WTC11 (cell line): ENCODE measurements around the gene CSNK1G1. TPM values are rescaled to one million over a fixed set of nuclear protein-coding genes. Genes with fewer than 3 reads are reported as not detected.
A peak's percentile ranks its signal among the peaks of the same experiment; 100 is the strongest.

ENCODE experiments used
- ATAC-seq: fragments of 200-7000 bp; cut with Tn5 transposase; 2 replicates; pipeline ENCODE4 v1.10.0; 2021; ENCODE audit warnings: mild to moderate bottlenecking, moderate library complexity
- CTCF ChIA-PET: fragments of 300-600 bp; sonication (Branson Sonifier 250); formaldehyde crosslinking; loops from one replicate; lab custom pipeline; 2021; ENCODE audit warnings: antibody characterized with exemption; lab: Charles Lee
- POLR2A ChIA-PET: fragments of 350-600 bp; sonication (Branson Sonifier 250); formaldehyde crosslinking; loops from one replicate; lab custom pipeline; 2021; ENCODE audit warnings: antibody characterized with exemption; lab: Charles Lee
- DNase-seq: peaks from one replicate; pipeline ENCODE4 v3.0.0; 2021; ENCODE audit warnings: low spot score
- H3K27ac Mint-ChIP-seq: 2 replicates; pipeline ENCODE4 v1.8.0; 2021; ENCODE audit warnings: mixed read lengths
- H3K27me3 Mint-ChIP-seq: 2 replicates; pipeline ENCODE4 v1.8.0; 2021; ENCODE audit warnings: low read depth, mild to moderate bottlenecking, moderate library complexity, mixed read lengths
- H3K36me3 Mint-ChIP-seq: 2 replicates; pipeline ENCODE4 v1.8.0; 2021; ENCODE audit warnings: mixed read lengths
- H3K4me1 Mint-ChIP-seq: 2 replicates; pipeline ENCODE4 v1.8.0; 2022; ENCODE audit warnings: mixed read lengths
- H3K4me3 Mint-ChIP-seq: 2 replicates; pipeline ENCODE4 v1.8.0; 2021; ENCODE audit warnings: mild to moderate bottlenecking, moderate library complexity, mixed read lengths
- H3K9me3 Mint-ChIP-seq: 2 replicates; pipeline ENCODE4 v1.8.0; 2021; ENCODE audit warnings: mixed read lengths
- CREB1 ChIP-seq: sonication (generic); formaldehyde crosslinking; IDR thresholded peaks from 2 replicates; pipeline ENCODE4 v1.8.0; 2023; ENCODE audit warnings: mild to moderate bottlenecking, missing genetic modification reagents
- CTCF ChIP-seq: fragments of 200-600 bp; IDR thresholded peaks from 2 replicates; pipeline ENCODE4 v1.8.0; 2022; ENCODE audit warnings: antibody characterized with exemption
- ELF4 ChIP-seq: sonication (generic); formaldehyde crosslinking; IDR thresholded peaks from 2 replicates; pipeline ENCODE4 v1.8.1; 2022; ENCODE audit warnings: low read depth, mild to moderate bottlenecking, moderate library complexity, missing genetic modification reagents
- EMX1 ChIP-seq: fragments of 250-450 bp; sonication (Bioruptor Pico); IDR thresholded peaks from 2 replicates; pipeline ENCODE4 v1.8.0; 2021; ENCODE audit warnings: mild to moderate bottlenecking
- ESRRA ChIP-seq: sonication (generic); formaldehyde crosslinking; IDR thresholded peaks from 2 replicates; pipeline ENCODE4 v1.8.1; 2022; ENCODE audit warnings: mild to moderate bottlenecking, missing genetic modification reagents, borderline replicate concordance
- ETV6 ChIP-seq: sonication (generic); formaldehyde crosslinking; IDR thresholded peaks from 2 replicates; pipeline ENCODE4 v1.8.1; 2022; ENCODE audit warnings: mild to moderate bottlenecking, missing genetic modification reagents
- GABPB1 ChIP-seq: sonication (generic); formaldehyde crosslinking; IDR thresholded peaks from 2 replicates; pipeline ENCODE4 v1.8.1; 2023; ENCODE audit warnings: mild to moderate bottlenecking, missing genetic modification reagents
- JUN ChIP-seq: sonication (generic); formaldehyde crosslinking; IDR thresholded peaks from 2 replicates; pipeline ENCODE4 v1.8.0; 2023; ENCODE audit warnings: mild to moderate bottlenecking, missing genetic modification reagents
- MXD4 ChIP-seq: fragments of 250-450 bp; sonication (Bioruptor Pico); IDR thresholded peaks from 2 replicates; pipeline ENCODE4 v1.8.0; 2021; ENCODE audit warnings: mild to moderate bottlenecking, moderate library complexity, borderline replicate concordance
- NFE2L1 ChIP-seq: sonication (generic); formaldehyde crosslinking; IDR thresholded peaks from 2 replicates; pipeline ENCODE4 v1.8.1; 2023; ENCODE audit warnings: missing genetic modification reagents
- NR2C2 ChIP-seq: sonication (generic); formaldehyde crosslinking; IDR thresholded peaks from 2 replicates; pipeline ENCODE4 v1.8.0; 2022; ENCODE audit warnings: mild to moderate bottlenecking, missing genetic modification reagents
- SMAD3 ChIP-seq: sonication (generic); formaldehyde crosslinking; IDR thresholded peaks from 2 replicates; pipeline ENCODE4 v1.8.0; 2022; ENCODE audit warnings: missing genetic modification reagents, mild to moderate bottlenecking, borderline replicate concordance
- SOX15 ChIP-seq: fragments of 250-450 bp; sonication (Bioruptor Pico); IDR thresholded peaks from 2 replicates; pipeline ENCODE4 v1.9.0; 2021; ENCODE audit warnings: mild to moderate bottlenecking
- STAT6 ChIP-seq: sonication (generic); formaldehyde crosslinking; conservative IDR thresholded peaks from 2 replicates; pipeline ENCODE4 v1.8.1; 2023; ENCODE audit warnings: mild to moderate bottlenecking, low read depth, missing genetic modification reagents, moderate library complexity
- ZNF317 ChIP-seq: sonication (generic); formaldehyde crosslinking; IDR thresholded peaks from 2 replicates; pipeline ENCODE4 v1.8.1; 2023; ENCODE audit warnings: low read depth, mild to moderate bottlenecking, moderate library complexity, missing genetic modification reagents, borderline replicate concordance
- ZSCAN18 ChIP-seq: fragments of 250-450 bp; sonication (Bioruptor Pico); IDR thresholded peaks from 2 replicates; pipeline ENCODE4 v2.1.2; 2022; ENCODE audit warnings: mild to moderate bottlenecking, moderate library complexity
- total RNA-seq: library from RNA; stranded (reverse); gene quantifications from 3 replicates; pipeline ENCODE4 v1.2.3, GENCODE V29; 2021
- TF ChIP-seq, protein P1 (sequence below): sonication (generic); formaldehyde crosslinking; IDR thresholded peaks from 2 replicates; pipeline ENCODE4 v1.8.1; 2023; ENCODE audit warnings: mild to moderate bottlenecking, moderate library complexity, missing genetic modification reagents
- TF ChIP-seq, protein P2 (sequence below): fragments of 250-450 bp; sonication (Bioruptor Pico); IDR thresholded peaks from 2 replicates; pipeline ENCODE4 v1.8.0; 2021; ENCODE audit warnings: mild to moderate bottlenecking
- TF ChIP-seq, protein P3 (sequence below): sonication (generic); formaldehyde crosslinking; IDR thresholded peaks from 2 replicates; pipeline ENCODE4 v1.8.0; 2023; ENCODE audit warnings: missing genetic modification reagents
- TF ChIP-seq, protein P4 (sequence below): sonication (generic); formaldehyde crosslinking; IDR thresholded peaks from 2 replicates; pipeline ENCODE4 v1.8.1; 2023; ENCODE audit warnings: mild to moderate bottlenecking, missing genetic modification reagents

The CSNK1G1 gene
- total RNA-seq, 1 experiment from 2014 or later = 19.3 TPM

DNA sequence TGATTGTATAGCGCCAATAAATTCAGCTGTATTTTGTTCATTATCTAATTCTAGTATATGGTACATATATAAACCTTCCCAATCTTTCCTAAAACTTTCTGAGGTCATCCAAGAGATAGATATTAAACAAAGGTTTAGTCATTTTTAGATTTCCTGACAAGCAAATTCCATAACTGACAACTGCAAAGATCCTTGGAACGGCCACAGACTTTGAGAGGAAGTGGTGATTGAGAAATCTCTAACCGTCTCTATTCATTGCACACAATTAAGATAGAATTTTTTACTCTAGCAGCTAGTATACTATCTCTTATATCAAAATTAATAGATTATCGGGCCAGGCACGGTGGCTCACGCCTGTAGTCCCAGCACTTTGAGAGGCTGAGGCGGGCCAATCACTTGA lies 4.7 kb downstream of the CSNK1G1 start:
- Mint-ChIP-seq H3K36me3 (peaks cover 6% of the 10 kb centered on the region; the same call in 1 of the 2 replicates), H3K27me3 (no peaks in the 10 kb centered on the region), H3K4me1 (peaks cover 8% of the 10 kb centered on the region), H3K9me3 (no peaks in the 10 kb centered on the region), H3K27ac (peak overlapping the region; percentile 29; the same call in 1 of the 2 replicates), H3K4me3 (no peak overlapping the region)
- ChIA-PET POLR2A (interaction anchor here (0.6 kb wide), 1 partner anchor 129 kb away, joined by 4 read pairs; no protein-coding TSS in a partner anchor), CTCF (no interaction called here)
- no peak for TF ChIP-seq ESRRA
- no peak for TF ChIP-seq NR2C2 (CRISPR knock-in tag)
- no peak for TF ChIP-seq STAT6 (CRISPR knock-in tag)
- TF ChIP-seq ZSCAN18 = no peak
- TF ChIP-seq, protein P1, sequence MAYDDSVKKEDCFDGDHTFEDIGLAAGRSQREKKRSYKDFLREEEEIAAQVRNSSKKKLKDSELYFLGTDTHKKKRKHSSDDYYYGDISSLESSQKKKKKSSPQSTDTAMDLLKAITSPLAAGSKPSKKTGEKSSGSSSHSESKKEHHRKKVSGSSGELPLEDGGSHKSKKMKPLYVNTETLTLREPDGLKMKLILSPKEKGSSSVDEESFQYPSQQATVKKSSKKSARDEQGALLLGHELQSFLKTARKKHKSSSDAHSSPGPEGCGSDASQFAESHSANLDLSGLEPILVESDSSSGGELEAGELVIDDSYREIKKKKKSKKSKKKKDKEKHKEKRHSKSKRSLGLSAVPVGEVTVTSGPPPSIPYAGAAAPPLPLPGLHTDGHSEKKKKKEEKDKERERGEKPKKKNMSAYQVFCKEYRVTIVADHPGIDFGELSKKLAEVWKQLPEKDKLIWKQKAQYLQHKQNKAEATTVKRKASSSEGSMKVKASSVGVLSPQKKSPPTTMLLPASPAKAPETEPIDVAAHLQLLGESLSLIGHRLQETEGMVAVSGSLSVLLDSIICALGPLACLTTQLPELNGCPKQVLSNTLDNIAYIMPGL (CRISPR knock-in tag) = no peak
- TF ChIP-seq EMX1 = no peak
- TF ChIP-seq, protein P2, sequence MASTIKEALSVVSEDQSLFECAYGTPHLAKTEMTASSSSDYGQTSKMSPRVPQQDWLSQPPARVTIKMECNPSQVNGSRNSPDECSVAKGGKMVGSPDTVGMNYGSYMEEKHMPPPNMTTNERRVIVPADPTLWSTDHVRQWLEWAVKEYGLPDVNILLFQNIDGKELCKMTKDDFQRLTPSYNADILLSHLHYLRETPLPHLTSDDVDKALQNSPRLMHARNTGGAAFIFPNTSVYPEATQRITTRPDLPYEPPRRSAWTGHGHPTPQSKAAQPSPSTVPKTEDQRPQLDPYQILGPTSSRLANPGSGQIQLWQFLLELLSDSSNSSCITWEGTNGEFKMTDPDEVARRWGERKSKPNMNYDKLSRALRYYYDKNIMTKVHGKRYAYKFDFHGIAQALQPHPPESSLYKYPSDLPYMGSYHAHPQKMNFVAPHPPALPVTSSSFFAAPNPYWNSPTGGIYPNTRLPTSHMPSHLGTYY (CRISPR knock-in tag) = no peak
- TF ChIP-seq MXD4 (CRISPR knock-in tag) = no peak
- TF ChIP-seq CTCF = no peak
- TF ChIP-seq ELF4 (CRISPR knock-in tag) = no peak
- no peak for TF ChIP-seq ETV6 (CRISPR knock-in tag)
- TF ChIP-seq SOX15 (CRISPR knock-in tag) = no peak
- TF ChIP-seq JUN = no peak
- TF ChIP-seq SMAD3 (CRISPR knock-in tag) = no peak
- no peak for TF ChIP-seq CREB1
- TF ChIP-seq, protein P3, sequence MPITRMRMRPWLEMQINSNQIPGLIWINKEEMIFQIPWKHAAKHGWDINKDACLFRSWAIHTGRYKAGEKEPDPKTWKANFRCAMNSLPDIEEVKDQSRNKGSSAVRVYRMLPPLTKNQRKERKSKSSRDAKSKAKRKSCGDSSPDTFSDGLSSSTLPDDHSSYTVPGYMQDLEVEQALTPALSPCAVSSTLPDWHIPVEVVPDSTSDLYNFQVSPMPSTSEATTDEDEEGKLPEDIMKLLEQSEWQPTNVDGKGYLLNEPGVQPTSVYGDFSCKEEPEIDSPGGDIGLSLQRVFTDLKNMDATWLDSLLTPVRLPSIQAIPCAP (CRISPR knock-in tag) = no peak
- TF ChIP-seq NFE2L1 (CRISPR knock-in tag) = no peak
- no peak for TF ChIP-seq GABPB1 (CRISPR knock-in tag)
- no peak for TF ChIP-seq ZNF317 (CRISPR knock-in tag)
- TF ChIP-seq, protein P4, sequence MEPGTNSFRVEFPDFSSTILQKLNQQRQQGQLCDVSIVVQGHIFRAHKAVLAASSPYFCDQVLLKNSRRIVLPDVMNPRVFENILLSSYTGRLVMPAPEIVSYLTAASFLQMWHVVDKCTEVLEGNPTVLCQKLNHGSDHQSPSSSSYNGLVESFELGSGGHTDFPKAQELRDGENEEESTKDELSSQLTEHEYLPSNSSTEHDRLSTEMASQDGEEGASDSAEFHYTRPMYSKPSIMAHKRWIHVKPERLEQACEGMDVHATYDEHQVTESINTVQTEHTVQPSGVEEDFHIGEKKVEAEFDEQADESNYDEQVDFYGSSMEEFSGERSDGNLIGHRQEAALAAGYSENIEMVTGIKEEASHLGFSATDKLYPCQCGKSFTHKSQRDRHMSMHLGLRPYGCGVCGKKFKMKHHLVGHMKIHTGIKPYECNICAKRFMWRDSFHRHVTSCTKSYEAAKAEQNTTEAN = no peak
- no peak for ATAC-seq
- no peak for DNase-seq
